H1 (cell line): ENCODE measurements around the gene RDH11. TPM values are rescaled to one million over a fixed set of nuclear protein-coding genes. Genes with fewer than 3 reads are reported as not detected.

Experiments used
- CTCF ChIA-PET: fragments of 300-600 bp; sonication (Branson Sonifier 250); formaldehyde crosslinking; loops from one replicate; lab custom pipeline; 2021; ENCODE audit not compliant: partially characterized antibody; lab: Charles Lee
- POLR2A ChIA-PET: fragments of 300-600 bp; sonication (Branson Sonifier 250); formaldehyde crosslinking; loops from one replicate; lab custom pipeline; 2021; ENCODE audit warnings: inconsistent platforms; ENCODE audit not compliant: partially characterized antibody; lab: Charles Lee
- DNase-seq, 2 experiments: peaks; one replicate each; pipeline versions ENCODE4 v3.0.0 to v3.0.0-alpha.2; 2010 to 2022; ENCODE audit warnings: low spot score in 2 of 2, low read depth in 1 of 2, mixed read lengths in 1 of 2
- FAIRE-seq: peaks from 2 replicates; lab custom pipeline; 2011; peaks lifted over from hg19 to GRCh38; lab: Jason Lieb, UNC
- H2AFZ ChIP-seq: 2 replicates; pipeline ENCODE4 v1.8.1; 2012; ENCODE audit warnings: low read length, inconsistent platforms
- H2AK5ac ChIP-seq: 2 replicates; pipeline ENCODE4 v1.6.1; 2013; ENCODE audit warnings: low read depth, low read length
- H2BK120ac ChIP-seq: replicated peaks from 2 replicates; pipeline ENCODE3; 2013; ENCODE audit warnings: low read depth, low read length, inconsistent platforms
- H2BK12ac ChIP-seq: 2 replicates; pipeline ENCODE4 v1.6.1; 2013; ENCODE audit warnings: low read depth, low read length
- H2BK15ac ChIP-seq: 2 replicates; pipeline ENCODE4 v1.6.1; 2013; ENCODE audit warnings: low read length
- H2BK20ac ChIP-seq: 2 replicates; pipeline ENCODE4 v1.6.1; 2013; ENCODE audit warnings: low read length
- H2BK5ac ChIP-seq: 2 replicates; pipeline ENCODE4 v1.6.1; 2013; ENCODE audit warnings: low read depth, low read length
- H3K14ac ChIP-seq: 2 replicates; pipeline ENCODE4 v1.6.1; 2013; ENCODE audit warnings: inconsistent platforms; ENCODE audit not compliant: insufficient read length
- H3K18ac ChIP-seq: 2 replicates; pipeline ENCODE4 v1.6.1; 2013; ENCODE audit warnings: low read length; ENCODE audit errors: extremely low read depth
- H3K23ac ChIP-seq: 2 replicates; pipeline ENCODE4 v1.6.1; 2013; ENCODE audit warnings: inconsistent platforms; ENCODE audit not compliant: insufficient read length
- H3K23me2 ChIP-seq: 2 replicates; pipeline ENCODE4 v1.6.1; 2013; ENCODE audit warnings: low read depth, low read length
- H3K27ac ChIP-seq: 2 replicates; pipeline ENCODE4 v1.6.1; 2011; ENCODE audit warnings: low read depth, low read length, inconsistent platforms
- H3K27me3 ChIP-seq, 4 experiments: replicated peaks in 1 of 4; 1 replicate in 1 of 4; 2 replicates in 3 of 4; pipeline versions ENCODE4 v1.6.1 to v1.8.1; 2011 to 2013; ENCODE audit warnings: low read length in 3 of 4, mild to moderate bottlenecking in 3 of 4, inconsistent platforms in 2 of 4, mixed read lengths in 2 of 4, moderate library complexity in 1 of 4; ENCODE audit not compliant: control insufficient read depth in 3 of 4, insufficient read depth in 3 of 4; ENCODE audit errors: extremely low read depth in 1 of 4
- H3K36me3 ChIP-seq, 4 experiments: 2 replicates each; pipeline versions ENCODE4 v1.6.1 to v1.8.1; 2011 to 2013; ENCODE audit warnings: mild to moderate bottlenecking in 4 of 4, low read length in 3 of 4, moderate library complexity in 2 of 4, control low read depth in 1 of 4, inconsistent platforms in 1 of 4; ENCODE audit not compliant: insufficient read depth in 4 of 4, control insufficient read depth in 2 of 4
- H3K4ac ChIP-seq: replicated peaks from 2 replicates; pipeline ENCODE3; 2013; ENCODE audit warnings: low read length, low read depth, mixed read lengths, inconsistent platforms; ENCODE audit not compliant: insufficient read length
- H3K4me1 ChIP-seq, 4 experiments: replicated peaks in 1 of 4; 1 replicate in 1 of 4; 2 replicates in 3 of 4; pipeline versions ENCODE4 v1.6.1 to v1.8.1; 2011 to 2013; ENCODE audit warnings: low read length in 3 of 4, inconsistent platforms in 2 of 4, mixed read lengths in 1 of 4; ENCODE audit not compliant: insufficient read depth in 4 of 4, control insufficient read depth in 3 of 4
- H3K4me2 ChIP-seq, 2 experiments: 2 replicates each; pipeline versions ENCODE4 v1.6.1 to v1.8.1; 2011 to 2013; ENCODE audit warnings: low read depth in 2 of 2, low read length in 2 of 2, control low read depth in 1 of 2, inconsistent platforms in 1 of 2, mild to moderate bottlenecking in 1 of 2; ENCODE audit not compliant: insufficient read depth in 1 of 2
- H3K4me3 ChIP-seq, 4 experiments: fragments of 200-600, 300-600 bp in 1 of 4; sonication (generic), shearing (Covaris generic), sonication (Bioruptor Twin) in 1 of 4; 2 replicates each; pipeline versions ENCODE4 v1.5.1 to v1.8.1; 2011 to 2016; ENCODE audit warnings: low read length in 4 of 4, low read depth in 3 of 4, control low read depth in 2 of 4, inconsistent platforms in 2 of 4, mild to moderate bottlenecking in 2 of 4, mixed read lengths in 1 of 4, moderate library complexity in 1 of 4; ENCODE audit not compliant: insufficient read depth in 2 of 4; ENCODE audit errors: extremely low read depth in 1 of 4
- H3K56ac ChIP-seq: replicated peaks from 2 replicates; pipeline ENCODE3; 2013; ENCODE audit warnings: low read depth, mild to moderate bottlenecking, mixed read lengths, low read length, inconsistent platforms; ENCODE audit not compliant: insufficient read length
- H3K79me1 ChIP-seq: 2 replicates; pipeline ENCODE4 v1.6.1; 2013; ENCODE audit warnings: low read depth, low read length, control low read depth
- H3K79me2 ChIP-seq, 2 experiments: 2 replicates each; pipeline versions ENCODE4 v1.6.1 to v1.8.1; 2012 to 2013; ENCODE audit warnings: low read length in 2 of 2, mild to moderate bottlenecking in 2 of 2, inconsistent platforms in 1 of 2; ENCODE audit not compliant: insufficient read depth in 2 of 2, control insufficient read depth in 1 of 2
- H3K9ac ChIP-seq, 4 experiments: replicated peaks in 1 of 4; 1 replicate in 1 of 4; 2 replicates in 3 of 4; pipeline versions ENCODE4 v1.6.1 to v1.8.1; 2011 to 2013; ENCODE audit warnings: low read depth in 3 of 4, low read length in 3 of 4, control low read depth in 2 of 4, mild to moderate bottlenecking in 2 of 4, moderate library complexity in 2 of 4, inconsistent platforms in 1 of 4; ENCODE audit errors: extremely low read depth in 1 of 4
- H3K9me3 ChIP-seq, 2 experiments: 2 replicates each; pipeline versions ENCODE4 v1.6.1 to v1.8.1; 2012 to 2013; ENCODE audit warnings: mild to moderate bottlenecking in 2 of 2, moderate library complexity in 2 of 2, control low read depth in 1 of 2, inconsistent platforms in 1 of 2, low read depth in 1 of 2, low read length in 1 of 2, mixed read lengths in 1 of 2; ENCODE audit not compliant: insufficient read depth in 2 of 2
- H4K20me1 ChIP-seq, 2 experiments: replicated peaks in 1 of 2; 2 replicates each; pipeline versions ENCODE3 to v1.8.1; 2011 to 2013; ENCODE audit warnings: inconsistent platforms in 2 of 2, low read length in 2 of 2, mild to moderate bottlenecking in 1 of 2; ENCODE audit not compliant: insufficient read depth in 2 of 2, control insufficient read depth in 1 of 2
- H4K5ac ChIP-seq: 2 replicates; pipeline ENCODE4 v1.6.1; 2013; ENCODE audit warnings: low read length, low read depth, mixed read lengths, inconsistent platforms; ENCODE audit not compliant: insufficient read length
- H4K8ac ChIP-seq: 2 replicates; pipeline ENCODE4 v1.8.0; 2013; ENCODE audit warnings: mild to moderate bottlenecking, moderate library complexity, low read length, inconsistent platforms; ENCODE audit not compliant: insufficient read depth; ENCODE audit errors: extremely low read depth
- H4K91ac ChIP-seq: replicated peaks from 2 replicates; pipeline ENCODE3; 2013; ENCODE audit warnings: low read length, mixed read lengths, inconsistent platforms; ENCODE audit not compliant: insufficient read length
- CBX5 ChIP-seq: fragments of 300-800, 300-1000 bp; sonication (generic); IDR thresholded peaks from 2 replicates; pipeline ENCODE4 v1.7.1; 2016; ENCODE audit warnings: antibody characterized with exemption, low read length, low read depth
- CHD2 ChIP-seq: IDR thresholded peaks from 2 replicates; pipeline ENCODE4 v1.6.1; 2012; ENCODE audit warnings: low read length, improper control_type of control experiment
- EZH2 ChIP-seq: fragments of 200-600 bp; sonication (generic); IDR thresholded peaks from 2 replicates; pipeline ENCODE4 v1.7.1; 2012; ENCODE audit warnings: low read depth, mild to moderate bottlenecking, moderate library complexity, low read length, inconsistent platforms; ENCODE audit not compliant: severe bottlenecking
- GTF2F1 ChIP-seq: IDR thresholded peaks from 2 replicates; pipeline ENCODE4 v1.6.1; 2012; ENCODE audit warnings: low read depth, low read length, improper control_type of control experiment, borderline replicate concordance
- JUND ChIP-seq: IDR thresholded peaks from 2 replicates; pipeline ENCODE4 v1.6.1; 2011; ENCODE audit warnings: mild to moderate bottlenecking, improper control_type of control experiment, low read length
- KDM1A ChIP-seq: fragments of 200-600, 300-600 bp; sonication (generic); IDR thresholded peaks from 2 replicates; pipeline ENCODE4 v1.7.1; 2016; ENCODE audit warnings: mild to moderate bottlenecking, low read length, borderline replicate concordance
- MAX ChIP-seq: IDR thresholded peaks from 2 replicates; pipeline ENCODE4 v1.6.1; 2012; ENCODE audit warnings: inconsistent platforms
- POLR2AphosphoS5 ChIP-seq: IDR thresholded peaks from 2 replicates; pipeline ENCODE4 v1.6.1; 2011; ENCODE audit warnings: low read depth, low read length
- RBBP5 ChIP-seq: IDR thresholded peaks from 2 replicates; pipeline ENCODE4 v1.7.1; 2012; ENCODE audit warnings: low read depth, mild to moderate bottlenecking, inconsistent platforms, low read length, moderate library complexity, borderline replicate concordance
- TAF7 ChIP-seq: optimal IDR thresholded peaks from 2 replicates; pipeline ENCODE3; 2011; ENCODE audit warnings: low read depth, mild to moderate bottlenecking, inconsistent platforms, low read length, moderate library complexity, borderline replicate concordance
- TBP ChIP-seq: IDR thresholded peaks from 2 replicates; pipeline ENCODE4 v1.6.1; 2011; ENCODE audit warnings: low read depth, low read length, improper control_type of control experiment
- TCF12 ChIP-seq: IDR thresholded peaks from 2 replicates; pipeline ENCODE4 v1.6.1; 2011; ENCODE audit warnings: low read depth, mild to moderate bottlenecking, low read length
- WGBS, 2 experiments: shearing (Covaris generic) in 1 of 2; methylation state at CpG; one replicate each; pipeline versions ENCODE4 v1.1.6 to v1.1.7; 2013 to 2015; ENCODE audit warnings: low lambda C conversion rate in 2 of 2, mixed read lengths in 2 of 2, inconsistent platforms in 1 of 2, low coverage in 1 of 2, missing lambda C conversion rate in 1 of 2; ENCODE audit not compliant: insufficient replicate concordance in 2 of 2, insufficient coverage in 1 of 2, insufficient read length in 1 of 2; ENCODE audit errors: extremely low coverage in 1 of 2, missing lambda C conversion rate in 1 of 2; 5-methylcytosine and 5-hydroxymethylcytosine counted together
- polyA plus RNA-seq, 7 experiments: library from polyadenylated mRNA; depleted of rRNA in 3 of 7; stranded (reverse) in 5 of 7; unstranded in 2 of 7; fragments of >200 nt in 5 of 7; fragments of 200-250 nt in 2 of 7; gene quantifications; 1 replicate in 5 of 7; 2 replicates in 1 of 7; 4 replicates in 1 of 7; pipeline versions ENCODE4 v1.2.1 to v1.2.3, GENCODE V29; 2011 to 2013; ENCODE audit warnings: missing spikeins in 2 of 7, mixed read lengths in 2 of 7
- total RNA-seq: library from RNA; stranded (reverse); fragmentation: NEBNext Ultra II Directional; extraction: Animal tissue kit (Norgen Biotek cat#: 25700); gene quantifications from 2 replicates; pipeline ENCODE4 v1.2.1, GENCODE V29; 2021

Gene RDH11
- total and polyA plus RNA-seq, 2 of the 8 experiments (the other 6 are each of a cell fraction or from before 2014, with no cell fraction given): 104 to 117 TPM

DNA sequence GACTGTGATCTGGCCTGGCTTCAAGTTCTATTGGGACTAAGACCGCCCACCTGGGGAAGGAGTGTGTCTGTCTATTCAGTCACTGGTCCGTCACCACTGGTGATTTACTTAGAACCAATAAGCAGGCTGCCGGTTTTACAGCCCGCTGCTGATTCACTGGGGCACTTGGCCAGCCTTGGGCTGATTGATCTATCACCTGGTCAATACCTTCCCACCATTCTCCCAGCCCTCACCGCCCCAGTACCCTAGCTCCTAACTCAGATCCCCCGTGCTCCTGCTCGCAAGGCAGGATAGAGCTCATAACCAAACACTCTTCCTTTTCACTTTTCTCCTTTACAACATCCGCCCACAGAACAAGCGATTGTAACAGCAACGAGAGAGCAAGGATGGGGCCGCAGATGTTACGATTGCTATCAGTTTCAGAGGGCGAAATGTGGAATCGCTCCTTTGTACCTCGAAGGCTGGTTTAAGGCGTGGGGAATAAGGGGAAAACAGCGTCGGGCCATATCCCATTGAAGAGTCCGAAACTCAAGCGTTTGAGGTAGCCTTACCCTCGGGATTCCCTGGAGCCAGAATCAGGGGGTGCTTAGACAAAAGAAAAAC lies 672 bp downstream of the RDH11 start:
- Histone ChIP-seq H4K5ac (peak overlapping the region; percentile 58), H3K4ac (peak overlapping the region; percentile 28), H3K23me2 (0 out of 2 replicates have a peak, but pooled peaks cover 2% of the 10 kb centered on the region), H2AFZ (no peak overlapping the region), H3K9me3 (no peaks in the 10 kb centered on the region), H3K4me2 (peak overlapping the region; percentile 64 to 85), H3K4me1 (peaks cover 3 to 5% (median 4%) of the 10 kb centered on the region in 4 experiments; a peak in 4 of 7 replicates), H4K8ac (peak overlapping the region; percentile 81), H3K23ac (no peak overlapping the region), H4K20me1 (peaks cover 5 to 10% of the 10 kb centered on the region in 2 experiments), H3K9ac (peak overlapping the region; percentile 77 to 81 (median 80)), H2BK120ac (no peak overlapping the region), H4K91ac (peak overlapping the region; percentile 20), H3K27me3 (peaks cover 0 to 2% (median 0%) of the 10 kb centered on the region in 4 experiments; a peak in 2 of 7 replicates), H2BK5ac (peak overlapping the region; percentile 49), H3K4me3 (peak overlapping the region; percentile 76 to 97 (median 87)), H2BK12ac (no peak overlapping the region), H3K18ac (peak overlapping the region; percentile 41; the same call in 1 of the 2 replicates), H3K27ac (peak overlapping the region; percentile 73), H3K79me1 (peaks cover 8% of the 10 kb centered on the region; the same call in 1 of the 2 replicates), H2BK15ac (no peak overlapping the region), H3K14ac (no peak overlapping the region), H3K36me3 (peaks cover 23 to 34% (median 31%) of the 10 kb centered on the region in 4 experiments), H3K56ac (peak overlapping the region; percentile 85), H3K79me2 (peaks cover 10 to 54% of the 10 kb centered on the region in 2 experiments), H2AK5ac (no peak overlapping the region), H2BK20ac (no peak overlapping the region)
- FAIRE-seq (peak; percentile 48), DNase-seq (peak; percentile 62 to 67)
- ChIA-PET CTCF (interaction anchor here (1.2 to 3.1 kb wide), 5 partner anchors 9 to 181 kb away, joined by 3 to 26 read pairs (median 4); no protein-coding TSS in a partner anchor), POLR2A (interaction anchor here (0.9 to 3.0 kb wide), 20 partner anchors 9 to 259 kb away, joined by 3 to 21 read pairs (median 6); partner anchors contain the start of genes ARG2, PIGH, VTI1B and ZFYVE26)
- 2% methylated on average over 21 of the region's 21 CpGs; no CpG with 5 or more reads in 1 of the 2 experiments for WGBS, 2 experiments
- TF ChIP-seq TBP (peak; percentile 61), GTF2F1 (0 out of 2 replicates have a peak, but pooled peaks have one; percentile 10), MAX (peak; percentile 50; the same call in 1 of the 2 replicates), KDM1A (no peak), TCF12 (no peak), RBBP5 (0 out of 2 replicates have a peak, but pooled peaks have one; percentile 22), CHD2 (no peak), TAF7 (peak; percentile 38), CBX5 (no peak), EZH2 (no peak), POLR2AphosphoS5 (peak; percentile 69), JUND (no peak)
